ENCODE measurements around the gene CHRND. TPM values are rescaled to one million over a fixed set of nuclear protein-coding genes. Genes with fewer than 3 reads are reported as not detected.

The CHRND gene
- total RNA-seq, 1 donor from 2014 or later, result not detected

- intact Hi-C loops (cut with micrococcal nuclease), result no loop called here
Observed at GRCh38 chr2:232487385-232488096, 38.4 kb upstream of the CHRND start, which contains the start of gene ECEL1. Gene ECEL1, minus strand, starts transcription at chr2:232487834. Its CDS starts 1,181 bp downstream, at chr2:232486653.

GRCh38 chr2:232488097-232488711 is 37.8 kb upstream of the CHRND start:
- intact Hi-C loops (cut with micrococcal nuclease), result no loop called here

DNA sequence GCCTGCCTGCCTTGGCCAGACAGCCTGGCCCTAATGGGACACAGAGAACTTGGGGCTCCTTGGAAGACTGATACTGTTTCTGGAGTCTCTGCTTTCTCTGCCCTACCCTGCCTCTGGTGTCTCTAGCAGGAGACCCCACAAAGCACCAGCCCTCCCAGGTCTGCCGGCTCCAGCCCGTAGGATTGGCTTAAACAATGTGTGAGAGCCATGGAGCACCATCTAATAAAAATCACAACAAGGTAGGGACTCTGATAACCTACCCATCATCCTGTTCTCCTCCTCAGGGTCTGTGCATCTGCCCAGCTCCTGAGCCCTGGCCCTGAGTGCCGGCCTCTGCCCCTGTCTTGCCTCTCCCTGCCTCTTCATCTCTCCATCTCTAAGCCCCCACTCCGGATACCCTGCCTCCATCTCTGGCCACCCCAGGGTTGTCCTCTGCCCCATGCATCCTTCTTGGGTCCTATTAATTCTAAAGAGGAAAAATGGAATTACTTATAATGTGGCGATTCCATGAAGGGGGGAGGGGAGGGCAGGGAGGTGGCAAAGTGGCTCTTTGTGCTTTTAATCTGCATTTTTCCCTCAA is 37.1 kb upstream of the CHRND start:
- intact Hi-C loops (cut with micrococcal nuclease), result no loop called here

DNA sequence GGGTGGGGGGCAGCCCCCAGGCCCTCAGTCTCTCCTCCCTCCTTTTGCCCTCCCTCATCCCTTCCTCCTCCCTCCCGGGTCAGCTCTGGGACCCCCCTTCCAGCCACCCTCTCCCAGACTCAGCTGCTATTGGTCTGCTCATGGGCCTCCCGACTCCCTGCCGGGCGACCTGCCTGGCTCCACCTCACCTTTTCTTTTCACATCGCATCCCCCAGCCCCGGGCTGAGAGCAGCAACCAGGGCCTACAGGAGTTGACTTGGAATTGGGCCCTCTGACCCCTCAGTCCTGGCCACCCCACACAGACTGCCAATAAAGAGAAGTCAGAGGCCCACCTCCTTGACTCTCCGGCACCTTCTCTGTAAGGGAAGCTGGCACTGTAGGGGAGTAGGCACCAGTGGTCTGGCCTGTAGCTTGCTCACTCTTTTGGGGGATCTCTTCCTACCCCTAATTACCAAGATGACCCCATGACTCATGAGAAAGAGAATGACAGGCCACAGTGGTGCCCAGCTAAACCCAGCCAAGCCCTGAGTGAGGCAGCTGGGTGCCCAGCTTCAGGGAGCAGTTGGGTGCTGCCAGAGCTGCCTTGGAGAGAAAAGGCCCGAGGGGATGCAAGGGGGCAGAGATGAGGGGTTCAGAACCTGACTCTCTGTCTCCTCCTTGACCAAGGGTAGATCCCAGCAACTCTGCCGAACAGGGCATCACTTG is 36.3 kb upstream of the CHRND start:
- intact Hi-C loops (cut with micrococcal nuclease), result no loop called here

GRCh38 chr2:232490221-232491138 is 35.5 kb upstream of the CHRND start:
- intact Hi-C loops (cut with micrococcal nuclease), result no loop called here

- intact Hi-C loops (cut with micrococcal nuclease), result no loop called here
Observed at GRCh38 chr2:232491139-232491780, 34.7 kb upstream of the CHRND start.

DNA sequence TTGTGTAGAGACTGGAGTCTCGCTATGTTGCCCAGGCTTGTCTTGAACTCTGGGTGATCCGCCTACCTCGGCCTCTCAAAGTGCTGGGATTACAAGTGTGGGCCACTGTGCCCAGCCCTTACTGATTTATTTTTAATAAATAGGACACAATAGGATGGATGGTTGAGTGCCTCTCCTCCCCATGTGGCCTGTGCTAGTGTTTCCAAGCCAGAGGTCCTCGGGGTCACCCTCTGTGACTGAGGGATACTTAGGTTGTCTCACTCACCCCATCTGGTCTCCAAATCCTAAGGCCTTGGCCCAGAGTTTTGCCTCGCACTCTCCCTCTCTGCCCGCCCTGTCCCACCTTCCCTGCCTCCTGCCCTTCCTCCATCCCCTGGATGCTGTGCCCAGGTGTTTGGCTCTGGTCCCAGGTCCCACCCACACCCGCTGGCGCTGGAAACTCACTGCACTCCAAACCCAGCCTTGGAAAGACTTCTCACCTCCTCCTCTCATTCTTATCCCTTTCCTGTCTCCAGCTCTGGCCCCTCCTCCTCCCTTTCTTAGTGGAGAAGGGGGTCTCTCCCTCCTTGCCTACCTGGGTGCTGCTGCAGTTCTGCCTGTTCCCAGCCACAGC is 33.6 kb upstream of the CHRND start:
- intact Hi-C loops (cut with micrococcal nuclease), result no loop called here

GRCh38 chr2:232492963-232493700 is 32.8 kb upstream of the CHRND start:
- intact Hi-C loops (cut with micrococcal nuclease), result no loop called here

GRCh38 chr2:232493701-232494474 is 32.1 kb upstream of the CHRND start:
- intact Hi-C loops (cut with micrococcal nuclease), result no loop called here

DNA sequence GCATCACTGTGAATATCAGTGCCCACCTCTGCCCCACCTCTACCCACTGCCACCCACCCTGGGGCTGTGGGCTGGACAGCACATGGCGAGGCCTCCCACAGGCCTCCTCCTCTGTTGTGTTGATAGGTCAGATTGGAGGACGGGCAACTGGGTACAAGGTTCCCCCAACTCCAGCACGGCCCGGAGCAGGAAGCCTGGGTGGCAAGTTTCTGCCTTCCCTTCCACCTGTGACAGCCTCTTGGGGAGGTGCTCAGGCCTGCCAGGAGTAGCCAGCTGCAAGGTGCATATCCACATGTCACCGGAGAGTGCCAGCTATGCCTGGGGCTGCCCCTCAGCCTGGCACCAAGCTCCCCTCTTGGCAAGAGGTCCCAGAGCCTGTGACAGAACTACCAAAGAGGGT is 31.4 kb upstream of the CHRND start:
- intact Hi-C loops (cut with micrococcal nuclease), result no loop called here

- intact Hi-C loops (cut with micrococcal nuclease), result no loop called here
Observed at GRCh38 chr2:232495292-232495691, 30.7 kb upstream of the CHRND start.

GRCh38 chr2:232496501-232497270 is 29.3 kb upstream of the CHRND start:
- intact Hi-C loops (cut with micrococcal nuclease), result no loop called here

- intact Hi-C loops (cut with micrococcal nuclease), result no loop called here
Observed at GRCh38 chr2:232497348-232497747, 28.6 kb upstream of the CHRND start.

- intact Hi-C loops (cut with micrococcal nuclease), result no loop called here
Observed at GRCh38 chr2:232498452-232498851, 27.5 kb upstream of the CHRND start.

GRCh38 chr2:232501331-232501771 is 24.6 kb upstream of the CHRND start:
- intact Hi-C loops (cut with micrococcal nuclease), result no loop called here

DNA sequence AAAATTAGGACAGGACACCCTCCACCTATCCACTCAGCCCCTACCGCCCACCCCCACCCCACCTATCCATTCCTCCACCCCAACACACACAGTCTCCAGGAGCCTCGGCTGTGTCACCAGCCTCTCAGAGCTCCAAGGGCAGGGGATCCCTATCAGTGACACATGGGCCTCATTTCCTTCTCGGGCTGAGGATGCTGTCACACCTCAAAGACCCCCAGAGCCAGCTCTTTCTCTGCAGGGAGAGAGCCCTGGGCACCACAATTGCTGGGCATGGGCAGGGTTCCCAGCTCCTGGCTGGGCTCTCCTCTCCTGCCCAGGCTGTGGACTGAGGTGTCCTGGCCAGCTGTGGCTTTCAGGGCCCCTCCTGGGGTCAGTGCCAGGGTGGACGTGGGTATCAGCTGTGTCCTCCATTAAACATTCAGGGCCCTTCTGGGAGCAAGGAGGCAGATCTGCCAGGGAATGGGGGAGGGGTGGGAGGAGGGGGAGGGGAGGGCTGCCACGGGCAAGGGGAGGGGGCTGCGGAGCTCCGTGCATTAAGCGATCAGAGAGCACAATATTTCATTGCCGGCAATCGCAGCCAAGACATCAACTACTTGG is 24.1 kb upstream of the CHRND start:
- intact Hi-C loops (cut with micrococcal nuclease), result no loop called here

DNA sequence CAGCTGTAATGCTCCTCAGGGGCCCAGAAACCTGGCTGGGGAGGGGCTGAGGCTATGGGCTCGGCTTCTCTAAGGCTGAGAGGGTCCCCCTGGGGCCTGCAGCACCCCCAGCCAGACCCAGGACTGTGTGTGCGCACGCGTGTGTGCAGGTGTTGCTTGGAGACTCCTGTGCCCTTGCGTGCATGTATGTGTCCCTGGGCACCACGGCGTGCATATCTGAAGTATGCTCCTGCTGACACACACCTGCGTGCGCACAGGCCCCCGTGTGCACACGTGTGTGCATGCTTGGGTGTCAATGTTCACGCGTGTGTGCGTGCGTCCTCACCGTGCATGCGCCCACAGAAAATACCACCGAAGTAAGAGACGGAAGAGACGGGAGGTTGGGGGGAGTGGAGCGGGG is 23.4 kb upstream of the CHRND start:
- intact Hi-C loops (cut with micrococcal nuclease), result no loop called here
